EH (cell line): ENCODE results near the gene PUM2.
A peak's percentile ranks its signal among the peaks of the same experiment; 100 is the strongest.
"Not testable (repeated sequence)": the region's sequence is repeated elsewhere in the genome, so short reads cannot be mapped to it uniquely, and the experiment has no call there.

Experiments
- DNase-seq: peaks from one replicate; pipeline ENCODE4 v3.0.0-alpha.2; 2015; ENCODE audit warnings: low read depth

Gene PUM2

DNA sequence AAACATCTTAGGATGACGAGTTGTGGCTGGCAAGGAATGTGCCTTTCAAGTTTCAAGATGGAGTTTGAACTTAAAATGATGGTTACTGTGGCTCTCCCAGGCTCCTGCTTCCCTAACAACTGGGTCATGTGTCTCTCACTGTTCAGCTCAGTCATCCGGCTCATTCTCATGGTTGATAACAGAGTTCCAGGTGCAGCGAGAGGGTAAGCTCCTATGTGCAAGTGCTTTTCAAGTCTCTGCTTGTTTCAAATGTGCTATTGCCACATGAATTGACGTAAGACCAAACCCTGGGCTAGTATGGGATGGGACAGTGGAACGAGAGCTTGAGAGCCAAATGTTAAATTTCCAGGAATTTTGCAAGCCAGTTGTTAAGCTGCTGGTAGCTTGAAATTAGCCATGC, 19.5 kb upstream of the PUM2 start:
- DNase-seq: no peak

DNA sequence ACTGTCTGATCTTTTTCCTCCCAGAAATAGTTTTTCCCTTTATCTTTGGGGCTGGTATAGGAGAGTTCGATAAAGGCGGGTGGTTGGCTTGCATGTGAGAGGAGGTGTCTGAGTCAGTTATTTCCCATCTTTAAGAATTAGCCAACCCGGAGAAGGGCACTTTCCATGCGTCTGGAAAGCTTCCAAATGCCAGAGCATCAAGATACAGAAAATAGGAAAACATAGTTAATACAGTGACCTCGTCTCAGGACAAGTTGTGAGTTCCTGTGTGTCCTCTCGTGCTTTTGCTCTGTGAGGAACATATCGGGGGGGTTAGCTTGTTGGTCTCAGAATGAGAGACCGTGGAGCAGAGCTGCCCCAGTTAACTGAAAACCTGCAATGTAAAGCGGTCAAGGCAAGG, 18.7 kb upstream of the PUM2 start:
- DNase-seq: no peak

DNA sequence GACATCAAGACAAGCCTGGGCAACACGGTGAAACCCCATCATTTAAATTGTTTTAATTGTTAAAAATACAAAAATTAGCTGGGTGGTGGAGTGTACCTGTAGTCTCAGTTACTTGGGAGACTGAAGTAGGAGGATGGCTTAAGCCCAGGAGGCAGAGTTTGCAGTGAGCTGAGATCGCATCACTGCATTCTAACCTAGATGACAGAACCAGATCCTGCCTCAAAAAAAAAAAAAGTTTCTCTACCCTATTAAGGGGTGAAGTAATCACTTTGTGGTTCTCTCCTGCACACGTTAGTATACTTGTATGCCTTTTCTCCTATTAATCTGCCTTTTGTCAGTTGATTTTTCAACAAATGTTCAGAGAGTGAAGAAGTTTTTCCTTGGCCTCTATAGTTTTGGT, 18.1 kb upstream of the PUM2 start:
- no peak for DNase-seq

DNA sequence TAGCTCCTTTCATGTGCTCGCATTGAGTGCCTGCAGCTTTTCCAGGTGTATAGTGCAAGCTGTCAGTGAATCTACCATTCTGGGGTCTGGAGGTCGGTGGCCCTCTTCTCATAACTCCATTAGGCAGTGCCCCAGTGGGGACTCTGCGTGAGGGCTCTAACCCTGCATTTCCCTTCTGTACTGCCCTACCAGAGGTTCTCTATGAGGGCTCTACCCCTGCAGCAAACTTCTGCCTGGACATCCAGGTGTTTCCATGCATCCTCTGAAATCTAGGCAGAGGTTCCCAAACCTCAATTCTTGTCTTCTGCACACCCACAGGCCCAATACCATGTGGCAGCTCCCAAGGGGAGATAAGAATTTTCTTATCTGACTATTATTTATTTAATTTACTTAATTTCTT, 17.3 kb upstream of the PUM2 start:
- not testable (repeated sequence) for DNase-seq

DNA sequence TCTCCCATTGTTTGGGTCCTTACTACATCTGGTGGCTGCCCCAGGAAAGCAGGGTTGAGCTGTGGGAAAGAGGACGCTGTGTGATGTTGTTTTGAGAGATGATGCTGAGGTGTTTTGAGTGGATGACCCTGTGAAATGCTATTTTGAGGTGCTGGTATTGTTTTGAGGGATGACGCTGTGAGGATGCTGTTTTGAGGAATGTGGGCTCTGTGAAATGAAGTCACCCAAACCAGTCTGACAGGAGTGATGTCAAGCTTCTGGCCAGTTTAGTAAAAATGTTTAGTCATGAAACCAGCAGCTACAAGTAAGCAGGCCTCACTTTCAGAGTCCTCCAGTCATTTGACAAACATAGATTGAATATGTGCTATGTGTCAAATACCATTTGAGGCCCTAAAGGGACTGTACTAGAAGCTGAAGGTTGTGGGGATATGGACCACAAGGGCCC, 16.1 kb upstream of the PUM2 start:
- DNase-seq: no peak

DNA sequence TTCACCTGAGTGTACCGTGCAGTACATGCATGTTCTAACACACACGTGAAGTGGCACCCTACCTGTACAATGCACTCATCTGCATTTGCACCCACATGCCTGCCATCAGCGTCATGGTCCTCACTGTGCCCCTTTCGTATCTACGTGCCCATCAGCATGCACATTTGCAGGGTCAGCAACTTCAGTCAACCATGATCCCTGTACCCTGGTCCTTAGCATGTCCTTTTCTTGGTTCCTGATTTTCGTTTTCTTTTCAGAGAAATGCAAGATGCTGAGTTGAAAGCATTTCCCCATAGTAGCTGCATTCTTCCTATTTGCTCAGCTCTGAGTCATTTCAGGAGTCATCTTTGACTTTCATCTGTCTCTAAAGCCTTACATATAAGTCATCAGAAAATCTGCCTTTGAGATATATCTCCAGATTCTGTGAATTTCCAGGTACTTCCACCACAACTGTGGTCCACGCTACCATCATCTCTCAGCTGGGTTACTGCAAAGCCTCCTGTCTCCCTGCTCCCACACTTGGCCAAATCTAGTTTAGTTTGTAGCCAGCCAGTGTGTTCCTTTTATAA, 14.7 kb upstream of the PUM2 start:
- peak; percentile 74 for DNase-seq

DNA sequence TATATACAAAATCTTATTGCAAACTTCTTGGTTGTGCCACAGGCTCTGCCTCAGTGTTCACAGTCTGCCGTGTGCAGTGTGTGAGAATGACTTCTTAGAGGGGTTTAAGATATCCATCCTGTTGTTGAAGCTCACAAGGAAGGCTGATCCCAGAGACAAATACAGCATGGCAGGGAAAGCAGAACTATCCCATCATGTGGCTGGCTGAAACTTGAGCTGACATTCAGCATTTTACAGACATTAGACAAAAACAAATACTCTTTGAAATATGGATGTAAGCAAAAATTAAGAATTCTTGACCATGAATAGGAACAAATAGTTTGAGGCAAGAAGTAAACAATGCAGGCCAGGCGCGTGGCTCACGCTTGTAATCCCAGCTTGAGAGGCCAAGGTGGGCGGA, 12.9 kb upstream of the PUM2 start:
- no peak for DNase-seq

DNA sequence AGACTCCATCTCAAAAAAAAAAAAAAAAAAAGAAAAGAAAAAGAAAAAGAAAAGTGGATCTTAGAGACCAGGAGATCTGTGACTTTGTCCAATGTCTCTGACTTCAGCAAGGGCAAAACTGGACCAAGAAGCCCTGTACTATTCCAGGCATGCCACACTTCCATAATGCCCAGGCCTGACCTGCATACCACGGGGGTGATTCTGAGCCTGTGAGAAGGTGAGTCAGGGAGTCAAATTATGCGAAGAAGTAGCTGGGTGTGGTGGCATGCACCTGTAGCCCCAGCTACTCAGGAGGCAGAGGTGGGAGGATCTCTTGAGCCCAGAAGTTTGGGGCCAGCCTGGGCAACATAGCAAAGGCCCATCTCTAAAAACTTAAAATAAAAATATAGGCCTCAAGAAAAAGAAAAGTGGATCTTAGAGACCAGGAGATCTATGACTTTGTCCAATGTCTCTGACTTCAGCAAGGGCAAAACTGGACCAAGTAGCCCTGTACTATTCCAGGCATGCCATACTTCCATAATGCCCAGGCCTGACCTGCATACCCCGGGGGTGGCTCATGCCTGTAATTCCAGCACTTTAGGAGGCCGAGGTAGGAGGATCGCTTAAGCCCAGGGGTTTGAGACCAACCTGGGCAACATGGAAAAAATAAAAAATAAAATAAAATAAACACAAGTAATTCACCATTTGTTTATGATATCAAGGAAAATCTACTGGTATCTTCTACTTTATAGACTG, 12.2 kb upstream of the PUM2 start:
- no peak for DNase-seq

DNA sequence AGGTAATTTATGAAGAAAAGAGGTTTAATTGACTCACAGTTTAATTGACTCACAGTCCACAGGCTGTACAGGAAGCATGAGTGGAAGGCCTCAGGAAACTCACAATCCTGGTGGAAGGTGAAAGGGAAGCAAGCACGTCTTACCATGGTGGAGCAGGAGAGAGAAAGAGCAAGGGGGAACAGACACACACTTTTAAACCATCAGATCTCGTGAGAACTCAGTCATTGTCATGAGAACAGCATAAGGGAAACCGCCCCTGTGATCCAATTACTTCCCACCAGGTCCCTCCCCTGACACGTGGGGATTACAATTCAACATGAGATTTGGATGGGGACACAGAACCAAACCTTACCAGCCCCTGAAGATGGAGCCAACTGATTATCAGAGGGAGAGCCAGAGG, 11.2 kb upstream of the PUM2 start:
- no peak for DNase-seq

DNA sequence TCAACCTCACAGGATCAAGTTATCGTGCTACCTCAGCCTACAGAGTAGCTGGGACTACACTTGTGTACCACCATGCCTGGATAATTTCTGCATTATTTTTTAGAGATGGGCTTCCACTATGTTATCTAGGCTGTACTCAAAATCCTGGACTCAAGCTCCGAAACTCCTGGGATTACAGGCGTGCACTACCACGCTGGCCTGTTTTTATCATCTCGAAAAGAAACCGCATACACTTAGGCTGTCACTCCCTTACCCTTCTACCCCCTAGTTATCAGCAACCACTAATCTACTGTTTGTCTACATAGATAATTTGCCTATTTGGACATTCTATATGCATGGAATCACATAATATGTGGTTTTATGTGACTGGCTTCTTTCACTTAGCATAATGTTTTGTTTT, 8.5 kb upstream of the PUM2 start:
- no peak for DNase-seq

DNA sequence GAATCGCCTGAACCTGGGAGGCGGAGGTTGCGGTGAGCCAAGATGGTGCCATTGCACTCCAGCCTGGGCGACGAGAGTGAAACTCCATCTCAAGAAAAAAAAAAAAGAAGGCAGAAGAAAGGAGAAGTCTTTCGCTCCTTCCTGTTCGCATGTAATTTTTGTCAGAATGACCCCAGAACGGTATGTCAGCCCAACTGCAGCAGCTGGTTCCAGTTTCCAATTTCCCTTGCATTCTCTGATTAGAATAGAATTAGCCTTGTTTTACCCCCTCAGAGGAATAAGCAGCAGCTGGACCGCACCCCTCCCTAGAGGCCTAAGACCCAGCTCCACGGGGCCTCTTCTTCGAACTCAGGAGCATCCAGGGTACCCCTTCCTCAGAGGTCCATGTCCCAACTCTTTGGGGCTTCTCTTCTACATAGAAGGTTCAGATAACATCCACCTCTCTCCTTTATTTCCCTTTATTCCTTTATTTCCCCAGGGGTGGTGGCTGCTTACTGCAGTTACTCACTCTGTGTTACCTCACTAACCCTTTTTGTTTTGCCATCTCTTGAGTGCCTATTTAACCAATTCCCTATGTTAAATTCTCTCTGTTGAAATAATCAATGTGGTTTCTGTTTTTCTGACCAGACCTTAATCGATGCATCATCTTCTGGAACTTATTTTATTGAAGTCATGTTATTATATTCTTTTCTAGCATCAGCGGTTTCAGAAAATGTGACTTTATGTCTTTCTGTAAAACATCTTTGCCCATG, 7.2 kb upstream of the PUM2 start:
- DNase-seq: no peak

DNA sequence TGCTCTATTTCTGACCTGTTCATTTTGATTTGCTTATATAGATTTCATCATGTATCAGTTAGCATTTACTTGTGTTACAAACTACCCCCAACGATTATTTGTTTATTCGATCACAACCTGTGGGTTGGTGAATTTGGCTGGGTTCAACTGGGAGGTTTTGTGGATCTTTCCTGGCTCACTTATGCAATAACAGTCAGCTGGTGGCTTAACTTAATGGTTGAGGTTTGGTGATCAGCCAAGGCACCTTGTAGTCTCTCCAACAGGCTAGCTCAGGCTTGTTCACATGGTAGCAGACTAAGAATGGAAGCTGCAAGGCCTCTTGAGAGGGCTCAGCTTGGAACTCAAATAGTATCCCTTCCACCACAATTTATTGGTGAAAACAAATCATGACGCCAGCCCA, 5.4 kb upstream of the PUM2 start:
- peak; percentile 77 for DNase-seq

DNA sequence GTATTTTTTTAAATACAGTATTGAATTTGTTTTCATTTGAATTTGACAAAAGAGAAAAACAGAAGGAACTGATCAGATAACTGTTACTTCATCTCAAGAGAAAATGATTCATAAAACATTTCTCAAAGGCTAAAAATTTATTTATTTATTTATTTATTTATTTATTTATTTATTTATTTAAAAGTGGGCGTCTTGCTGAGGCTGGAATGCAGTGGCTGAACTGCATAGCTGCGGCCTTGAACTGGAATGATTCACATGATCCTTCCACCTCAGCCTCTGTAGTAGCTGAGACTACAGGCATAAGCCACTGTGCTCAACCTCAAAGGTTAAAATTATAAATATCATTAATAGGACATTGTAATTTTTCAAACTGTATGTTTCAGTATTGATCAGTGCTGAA, 4.5 kb upstream of the PUM2 start:
- peak; percentile 66 for DNase-seq

DNA sequence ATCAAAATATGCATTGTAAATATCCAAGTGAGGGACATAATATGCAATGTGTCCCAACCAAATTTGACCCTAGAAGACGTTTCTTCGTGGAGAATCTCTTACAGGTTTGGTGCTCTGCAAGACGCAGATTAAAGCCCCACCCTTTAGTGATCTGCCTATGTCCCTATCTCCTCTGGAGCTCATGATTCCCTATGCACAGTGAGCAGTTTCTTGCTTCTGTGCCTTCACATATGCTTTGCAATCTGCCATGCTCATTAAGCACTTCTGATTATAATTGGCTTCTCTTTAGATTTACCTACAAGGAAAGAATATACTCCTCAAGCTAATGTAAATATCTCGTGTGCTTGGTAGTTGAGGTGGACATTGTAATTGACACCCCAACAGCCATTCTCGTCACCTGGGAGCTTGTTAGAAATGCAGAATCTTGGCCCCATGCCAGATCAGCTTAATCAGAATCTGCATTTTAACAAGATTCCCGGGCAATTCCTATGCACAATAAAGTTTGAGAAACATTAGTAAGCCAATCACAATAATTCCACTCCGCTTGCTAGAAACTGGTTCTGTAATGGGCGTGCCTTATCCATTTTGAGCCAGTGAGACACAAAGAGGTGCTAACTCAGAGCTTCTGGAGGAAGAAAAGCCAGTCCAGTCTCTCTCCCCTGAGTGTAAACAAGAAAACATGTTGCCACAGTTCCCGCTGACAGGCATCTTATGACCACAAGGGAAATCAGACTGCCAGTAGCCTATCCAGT, 2.8 kb upstream of the PUM2 start:
- DNase-seq: no peak

DNA sequence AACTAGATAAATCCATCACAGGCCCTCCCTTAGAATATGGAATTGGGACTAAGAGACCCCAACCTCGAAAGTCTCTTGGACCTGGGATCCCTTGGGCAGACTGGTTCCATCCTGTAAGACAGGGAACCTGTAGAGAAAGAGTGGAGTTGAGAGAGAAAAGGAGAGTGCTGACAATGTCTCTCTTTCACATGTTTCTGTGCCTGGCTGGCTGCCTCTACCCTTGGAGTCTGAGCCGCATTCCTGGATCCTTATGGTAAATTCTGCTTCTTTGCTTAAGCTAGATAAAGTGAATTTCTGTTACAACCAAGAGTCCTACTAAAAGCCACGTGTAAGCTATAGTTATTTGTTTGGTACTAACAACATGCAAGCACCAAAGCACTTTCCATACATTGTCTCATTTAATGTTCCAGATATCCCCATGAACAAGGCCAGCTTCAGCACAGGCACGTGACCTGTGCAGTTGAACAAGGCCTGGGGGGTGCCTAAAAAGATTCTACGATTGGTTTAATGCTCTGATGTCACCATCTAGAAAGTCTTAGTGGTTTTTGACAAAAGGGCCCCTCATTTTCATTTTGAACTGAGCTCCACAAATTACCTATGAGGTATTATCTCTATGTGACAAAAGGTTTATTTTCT, 2.1 kb upstream of the PUM2 start:
- no peak for DNase-seq

DNA sequence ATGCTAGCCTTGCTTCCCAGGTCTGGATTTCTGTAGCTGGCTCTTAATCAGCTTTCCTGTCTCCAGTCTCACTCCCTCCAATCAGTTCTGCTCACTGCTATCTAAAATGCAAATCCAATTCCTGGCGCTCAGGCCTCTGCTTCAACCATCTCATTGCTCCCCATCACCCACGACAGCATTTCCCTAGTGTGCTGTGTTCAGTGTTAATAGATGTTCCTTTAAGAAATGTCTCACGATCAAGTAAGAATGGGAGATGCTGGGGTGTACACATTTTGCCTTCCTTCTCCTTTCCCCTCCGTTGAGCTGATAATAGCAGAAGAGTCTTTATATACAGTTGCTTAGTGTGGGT, 1.6 kb upstream of the PUM2 start:
- no peak for DNase-seq

DNA sequence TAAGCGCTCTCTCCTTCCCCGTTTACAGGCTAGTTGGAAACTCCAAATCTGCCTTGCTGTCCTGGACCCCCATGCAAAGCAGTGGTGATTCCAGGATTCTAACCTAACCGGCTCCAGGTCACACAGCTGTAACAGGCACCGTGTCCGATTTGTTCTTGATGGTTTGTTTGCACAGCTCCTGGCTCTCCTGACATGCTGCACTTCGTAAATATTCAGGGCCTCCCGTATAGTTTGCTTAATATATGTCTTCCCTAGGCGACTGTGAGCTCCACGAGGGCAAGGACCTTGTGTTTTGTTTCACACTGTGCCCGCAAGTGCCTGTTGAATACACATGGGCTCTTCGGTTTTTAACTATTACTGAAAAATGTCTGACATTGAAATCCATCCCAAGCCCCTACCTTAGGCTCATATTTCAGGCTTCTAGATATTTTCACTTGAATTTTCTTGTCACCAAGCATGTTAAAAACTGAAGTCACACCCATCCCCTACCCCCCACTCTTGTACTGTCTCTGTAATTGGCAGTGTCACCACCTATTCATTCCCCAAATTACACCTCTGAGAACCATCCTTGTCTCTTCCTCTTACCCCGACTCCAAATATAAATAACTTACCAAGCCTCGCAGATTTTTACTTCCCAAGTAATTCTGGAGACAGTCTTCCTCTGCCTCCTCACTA, 1.0 kb upstream of the PUM2 start:
- no peak for DNase-seq

DNA sequence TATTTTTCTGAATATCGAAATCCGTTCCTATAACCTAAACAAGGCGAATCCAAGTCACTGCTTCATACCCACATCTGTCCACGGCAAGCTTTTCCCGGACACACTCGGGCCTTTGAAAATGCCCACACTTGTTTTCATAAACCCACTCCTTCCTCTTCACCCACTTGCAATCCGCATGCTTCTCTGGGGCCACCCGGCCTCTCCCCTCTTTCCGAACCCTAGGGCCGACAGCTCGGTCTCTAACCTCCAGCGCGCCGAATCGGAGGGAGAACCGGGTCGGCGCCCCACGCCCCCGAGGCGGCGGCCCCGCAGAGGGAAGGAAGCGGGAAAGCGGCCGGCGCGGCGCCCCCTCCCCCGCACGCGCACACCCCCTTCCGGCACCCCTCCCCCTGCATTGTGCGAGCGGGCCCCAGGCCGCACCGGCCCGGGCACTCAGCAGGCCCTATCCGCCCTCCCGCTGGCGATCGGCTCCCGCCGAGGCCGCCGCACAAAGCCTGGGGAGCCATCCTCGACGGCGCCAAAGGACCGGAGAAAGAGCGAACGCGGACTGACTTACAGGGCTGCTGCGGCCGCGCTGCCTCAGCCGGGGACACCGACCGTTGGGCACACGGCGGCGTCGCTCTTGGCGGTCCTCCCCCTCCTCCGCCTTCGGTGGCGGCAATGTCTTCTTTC, 467 bp downstream of the PUM2 start:
- DNase-seq: no peak

DNA sequence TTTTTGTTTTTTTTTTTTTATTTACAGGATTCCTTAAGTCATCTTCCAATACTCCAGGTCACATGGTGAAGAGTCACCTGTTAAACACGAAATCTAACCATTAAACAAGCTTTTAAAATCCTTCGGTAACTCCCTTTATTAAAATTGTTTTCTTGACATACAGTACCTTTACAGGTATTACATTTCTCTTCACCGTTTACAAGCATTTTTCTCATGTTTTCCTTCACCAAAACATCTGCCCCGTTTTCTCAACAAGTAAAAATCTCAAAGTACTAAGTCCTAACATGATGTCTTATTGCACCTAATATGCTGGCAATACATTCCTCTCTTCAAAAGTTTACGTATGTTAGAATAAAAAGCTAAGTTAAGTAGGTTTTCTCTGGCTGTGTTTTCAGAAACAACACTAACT, 1.1 kb downstream of the PUM2 start:
- no peak for DNase-seq

DNA sequence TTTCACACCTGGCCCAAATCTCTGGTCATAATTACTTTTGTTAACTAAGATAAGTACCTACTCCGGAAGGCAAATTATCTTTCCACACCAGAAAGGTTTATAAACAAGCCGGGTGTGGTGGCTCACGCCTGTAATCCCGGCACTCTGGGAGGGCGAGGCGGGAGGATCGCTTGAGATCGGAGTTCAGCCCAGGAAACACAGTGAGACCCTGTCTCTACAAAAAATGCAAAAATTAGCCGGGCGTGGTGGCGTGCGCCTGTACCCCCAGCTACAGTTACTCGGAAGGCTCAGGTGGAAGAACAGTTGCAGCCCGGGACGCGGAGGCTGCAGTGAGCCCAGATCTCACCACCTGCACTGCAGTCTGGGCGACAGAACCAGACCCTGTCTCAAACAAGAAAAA, 2.1 kb downstream of the PUM2 start:
- no peak for DNase-seq
